NCI-H2107 treated with DMSO at 0.1 percent for 48 hours (cell line): ENCODE data around the gene IL10.

Experiments used
- DNase-seq: peaks from one replicate; lab custom pipeline; 2025; ENCODE audit not compliant: unreplicated experiment; lab: John Stamatoyannopoulos, UW

Gene IL10

DNA sequence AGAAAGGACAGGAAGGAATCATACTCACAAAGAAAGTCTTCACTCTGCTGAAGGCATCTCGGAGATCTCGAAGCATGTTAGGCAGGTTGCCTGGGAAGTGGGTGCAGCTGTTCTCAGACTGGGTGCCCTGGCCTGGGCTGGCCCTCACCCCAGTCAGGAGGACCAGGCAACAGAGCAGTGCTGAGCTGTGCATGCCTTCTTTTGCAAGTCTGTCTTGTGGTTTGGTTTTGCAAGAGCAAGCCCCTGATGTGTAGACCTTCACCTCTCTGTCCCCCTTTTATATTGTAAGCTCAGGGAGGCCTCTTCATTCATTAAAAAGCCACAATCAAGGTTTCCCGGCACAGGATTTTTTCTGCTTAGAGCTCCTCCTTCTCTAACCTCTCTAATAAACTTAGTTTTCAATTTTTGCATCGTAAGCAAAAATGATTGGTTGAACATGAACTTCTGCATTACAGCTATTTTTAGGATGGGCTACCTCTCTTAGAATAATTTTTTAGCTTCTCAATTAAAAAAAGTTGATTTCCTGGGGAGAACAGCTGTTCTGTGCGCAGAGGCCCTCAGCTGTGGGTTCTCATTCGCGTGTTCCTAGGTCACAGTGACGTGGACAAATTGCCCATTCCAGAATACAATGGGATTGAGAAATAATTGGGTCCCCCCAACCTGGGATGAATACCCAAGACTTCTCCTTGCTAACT, at the start of gene IL10:
Gene IL10 (minus strand): TSS at position 252 of the 695 bp plus-strand sequence. CDS start 59 bp downstream, at position 193.
- DNase-seq = no peak

DNA sequence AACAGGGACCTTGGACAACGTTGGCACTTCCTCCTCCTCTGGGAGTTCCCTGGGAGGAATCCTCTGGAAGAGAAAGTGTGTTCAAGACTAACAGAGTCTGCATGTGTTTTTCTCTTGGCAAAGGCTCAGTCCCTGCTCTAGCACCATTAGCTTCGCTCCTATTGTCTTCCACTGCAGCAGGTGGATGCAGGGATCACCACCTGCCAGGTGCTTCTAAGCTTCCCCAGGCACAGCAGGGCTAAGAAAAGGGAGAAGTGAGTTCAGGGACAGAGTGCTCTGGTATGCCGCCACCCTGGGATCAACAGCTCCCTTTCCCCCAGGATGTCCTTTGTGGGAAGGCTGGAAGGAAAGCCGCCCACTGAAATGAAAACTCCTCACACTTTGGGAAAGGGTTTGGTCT, 49.2 kb upstream of the IL10 start:
- DNase-seq = peak; percentile 71

DNA sequence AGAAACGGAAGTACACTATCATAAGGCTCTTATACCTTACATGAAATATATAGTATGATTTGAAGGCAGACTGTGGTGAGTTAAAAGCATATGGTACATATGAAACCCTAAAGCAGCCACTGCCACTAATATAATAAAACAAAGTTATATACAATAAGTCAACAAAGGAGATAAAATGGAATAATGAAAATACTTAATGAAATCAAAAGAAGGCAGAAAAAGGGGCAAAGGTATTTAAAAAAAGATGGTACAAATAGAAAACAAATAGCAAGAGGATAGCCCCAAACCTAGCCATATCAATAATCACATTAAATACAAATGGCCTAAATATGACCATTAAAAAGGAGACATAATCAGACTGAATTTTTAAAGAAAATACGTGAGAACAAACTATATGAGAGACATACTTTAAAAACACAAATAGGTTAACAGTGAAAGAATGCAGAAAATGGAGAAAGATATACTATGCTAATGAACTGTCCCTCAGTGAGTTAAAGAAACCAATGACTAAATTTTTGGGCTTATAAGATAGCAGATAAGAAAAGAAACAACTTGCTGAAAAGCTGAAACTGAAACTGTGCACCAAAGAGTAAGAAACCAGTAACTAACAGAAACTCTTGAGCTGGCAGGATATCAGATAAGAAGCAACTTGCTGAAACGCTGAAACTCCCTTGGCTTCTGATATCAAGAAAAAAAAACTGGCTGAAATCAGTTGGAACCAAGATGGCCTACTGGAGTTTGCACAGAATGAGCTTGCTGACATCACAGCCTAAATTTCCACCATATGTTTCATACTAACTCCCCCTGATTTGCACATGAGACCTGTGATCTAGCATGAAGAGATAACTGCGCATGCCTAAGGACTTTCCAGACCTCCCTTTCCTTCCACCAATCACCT, 44.3 kb upstream of the IL10 start:
- DNase-seq = no peak

DNA sequence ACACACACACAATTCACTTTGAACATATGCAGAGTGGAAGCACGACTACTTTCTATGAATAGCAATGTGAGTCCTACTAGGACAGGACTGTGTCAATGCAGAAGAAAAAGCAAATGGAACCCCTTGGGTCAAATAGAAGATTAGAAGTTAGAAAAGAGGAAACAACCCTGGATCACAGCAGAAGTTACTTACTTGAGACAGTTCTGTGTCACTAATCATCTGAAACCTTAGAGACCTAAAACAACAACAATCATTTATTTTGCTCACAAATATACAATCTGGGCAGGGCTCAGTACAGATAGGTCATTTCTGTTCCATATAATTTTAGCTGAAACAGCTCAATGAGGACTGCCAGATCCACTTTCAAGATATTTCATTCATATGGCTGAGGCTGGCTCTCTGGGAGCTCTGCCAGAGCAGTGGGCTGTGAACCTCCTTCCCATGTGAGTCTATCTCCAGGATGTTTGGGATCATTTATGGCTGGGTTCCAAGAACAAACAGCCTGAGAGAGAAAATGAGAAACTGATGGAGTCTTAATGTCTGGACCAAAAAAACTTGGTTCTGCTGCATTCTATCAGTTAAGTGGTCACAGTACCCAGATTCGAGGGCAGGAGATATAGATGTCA, 42.5 kb upstream of the IL10 start:
- DNase-seq = no peak

DNA sequence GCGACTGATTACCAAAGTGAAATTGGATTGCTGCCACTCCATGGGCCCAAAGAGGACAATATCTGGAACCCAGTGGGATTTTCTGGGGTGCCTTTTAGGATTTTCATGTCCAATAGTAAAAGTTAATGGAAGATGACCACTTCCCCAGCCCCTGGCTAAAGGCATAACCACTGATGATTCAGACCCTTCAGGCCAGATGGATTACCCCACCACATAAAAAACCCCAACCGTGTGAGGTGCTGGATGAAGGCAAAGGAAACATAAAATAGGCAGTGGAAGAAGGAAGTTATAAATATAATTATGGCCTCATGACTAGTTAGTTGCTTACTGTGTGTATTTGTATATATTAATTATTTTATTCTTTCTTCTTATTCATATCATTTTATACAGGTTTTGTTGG, 40.2 kb upstream of the IL10 start:
- DNase-seq = no peak

DNA sequence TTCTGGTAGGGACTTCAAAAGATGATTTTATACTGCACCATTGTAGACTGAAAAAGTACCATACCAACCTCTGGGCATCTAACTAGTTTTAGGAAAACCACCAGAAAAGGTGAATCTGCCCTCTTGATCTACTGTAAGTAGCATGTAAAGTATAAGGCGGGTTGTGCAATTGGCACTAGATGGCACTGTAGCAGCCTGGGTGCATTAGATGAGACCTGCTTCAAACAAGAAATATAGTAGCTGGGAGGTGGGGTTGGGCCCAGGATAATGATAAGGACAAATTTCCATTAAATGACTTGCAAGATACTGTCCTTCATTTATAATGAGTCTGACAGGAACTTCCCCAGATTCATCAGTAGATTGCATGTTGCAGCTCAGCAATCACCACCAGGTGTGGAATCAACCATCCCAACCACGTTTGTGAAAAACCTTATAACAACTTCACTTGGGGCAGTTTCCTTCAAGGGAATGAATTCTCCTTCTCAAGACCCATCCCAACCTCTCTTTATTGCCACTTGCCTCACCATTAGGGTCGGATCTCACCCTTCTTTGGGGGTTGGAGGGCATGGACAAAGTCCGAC, 37.3 kb upstream of the IL10 start:
- DNase-seq = peak; percentile 18

DNA sequence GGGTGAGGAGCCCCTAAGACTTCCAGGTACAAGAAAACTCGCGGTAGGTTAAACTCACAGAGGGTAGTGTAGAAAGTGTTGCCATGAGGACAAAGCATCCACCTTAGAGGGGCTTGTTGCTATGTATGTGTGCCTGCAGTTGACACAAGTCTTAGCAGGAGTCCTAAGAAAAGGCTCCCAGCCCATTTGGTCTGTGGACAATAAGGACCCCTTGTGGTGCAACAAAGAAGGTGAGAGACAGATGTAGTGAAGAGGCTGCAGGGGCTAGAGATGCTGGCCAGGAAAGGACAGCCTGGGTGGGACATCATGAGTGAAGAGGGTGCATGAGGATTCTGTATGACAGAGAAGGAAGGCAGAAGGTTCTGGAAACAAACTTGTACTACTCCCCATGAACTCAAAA, 36.3 kb upstream of the IL10 start:
- DNase-seq = peak; percentile 39

DNA sequence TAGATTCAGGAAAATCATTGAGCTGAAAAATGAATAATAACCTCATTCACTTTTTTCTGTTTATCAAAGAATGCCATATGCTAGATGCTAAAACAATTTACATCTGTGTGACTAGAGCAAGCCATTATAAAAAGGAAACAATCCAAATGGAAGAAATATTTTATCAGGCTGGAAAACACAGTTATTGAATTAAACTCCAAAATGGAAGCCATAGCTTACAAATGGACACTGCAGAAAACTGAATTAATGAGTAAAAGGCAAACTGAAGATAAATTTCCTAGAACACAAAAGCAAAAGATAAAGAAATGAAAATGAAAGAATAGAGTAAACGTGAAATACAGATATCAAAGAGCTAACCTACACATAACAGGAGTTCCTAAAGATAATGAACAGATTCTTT, 33.1 kb upstream of the IL10 start:
- no peak for DNase-seq

DNA sequence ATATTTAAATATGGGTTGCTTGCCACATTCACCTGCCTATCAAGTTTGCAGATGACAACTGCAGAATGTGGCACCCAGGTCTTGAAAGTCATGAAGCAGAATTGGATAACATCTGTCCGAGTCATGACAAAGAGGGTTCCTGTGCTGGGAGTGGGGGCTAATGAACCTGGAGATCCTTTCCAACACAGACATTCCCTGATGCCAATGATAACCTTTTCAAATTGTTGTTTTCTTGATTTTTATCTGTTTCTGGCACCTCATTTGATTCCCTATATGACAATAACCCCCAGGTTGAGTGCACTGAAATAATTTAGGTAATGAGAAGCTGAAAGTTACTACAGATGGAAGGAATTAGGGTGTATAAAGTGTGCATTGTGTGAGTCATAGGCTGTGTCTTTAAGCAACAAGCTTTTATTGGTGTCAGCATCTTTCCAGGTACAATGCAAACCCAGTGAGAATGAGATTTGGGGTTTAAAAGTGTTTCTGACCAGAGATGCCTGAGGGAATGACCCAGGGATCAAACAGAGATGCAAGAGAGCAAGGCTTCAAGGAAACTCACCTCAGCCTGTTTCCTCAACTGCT, 32.0 kb upstream of the IL10 start:
- DNase-seq = no peak

DNA sequence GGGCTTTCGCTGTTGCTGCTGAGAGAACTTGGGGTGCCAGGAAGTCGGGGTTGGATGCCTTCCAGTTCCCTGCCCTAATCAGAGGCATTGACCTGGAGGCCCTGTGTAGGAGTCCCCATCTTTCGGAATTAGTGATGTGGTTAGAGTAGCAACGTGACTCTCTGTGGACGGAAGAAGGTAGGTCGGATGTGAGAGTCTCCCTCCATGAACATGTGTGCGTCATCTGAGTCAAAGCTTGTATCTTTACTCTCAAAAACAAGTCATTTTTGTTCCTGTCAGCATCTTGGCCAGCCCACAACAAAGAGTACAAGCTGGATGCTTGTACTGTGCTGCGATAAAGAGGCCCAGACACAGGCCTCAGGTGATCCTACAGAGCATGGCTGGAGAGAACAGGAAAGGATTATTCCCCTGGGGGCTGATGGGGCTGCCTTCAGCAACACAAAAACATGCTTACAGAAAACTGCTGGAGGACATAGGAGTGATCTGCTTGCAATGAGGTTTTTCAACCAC, 31.0 kb upstream of the IL10 start:
- DNase-seq = no peak

DNA sequence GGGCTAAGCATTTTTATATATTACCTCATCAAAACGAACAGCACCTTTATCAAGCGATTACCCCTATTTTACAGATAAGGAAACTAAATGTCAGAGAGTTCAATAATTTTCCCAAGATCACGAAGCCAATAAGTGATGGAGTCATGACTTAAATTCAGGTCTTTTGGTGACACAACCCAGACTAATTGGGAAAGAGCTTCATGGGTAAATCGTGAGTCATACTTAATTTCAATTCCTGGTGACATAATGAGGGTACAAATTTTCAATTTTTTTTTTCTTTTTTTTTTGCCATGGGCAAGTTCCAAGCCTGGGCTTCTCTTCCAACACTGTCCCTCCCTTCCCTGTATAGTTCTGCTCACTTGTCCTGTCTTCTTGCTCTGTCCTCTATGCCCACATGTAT, 30.1 kb upstream of the IL10 start:
- no peak for DNase-seq

DNA sequence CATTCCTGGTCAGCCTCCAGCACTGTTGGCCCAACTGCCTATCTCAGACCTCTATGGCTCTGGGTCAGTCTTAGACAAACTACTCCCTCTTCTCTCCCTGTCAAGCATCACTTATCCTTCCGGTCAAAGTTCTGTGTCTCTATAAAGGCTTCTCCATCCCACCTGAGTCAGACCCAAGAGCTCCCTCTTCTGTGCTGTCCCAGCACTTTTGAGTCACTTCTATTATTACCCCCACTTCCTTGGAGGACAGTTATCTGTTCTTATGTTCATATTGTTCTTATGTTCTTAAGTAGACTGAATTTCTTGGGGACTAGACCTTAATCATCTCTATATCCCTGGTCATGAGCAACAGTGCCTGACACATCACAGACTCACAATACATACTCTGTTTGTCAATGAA, 29.2 kb upstream of the IL10 start:
- no peak for DNase-seq

DNA sequence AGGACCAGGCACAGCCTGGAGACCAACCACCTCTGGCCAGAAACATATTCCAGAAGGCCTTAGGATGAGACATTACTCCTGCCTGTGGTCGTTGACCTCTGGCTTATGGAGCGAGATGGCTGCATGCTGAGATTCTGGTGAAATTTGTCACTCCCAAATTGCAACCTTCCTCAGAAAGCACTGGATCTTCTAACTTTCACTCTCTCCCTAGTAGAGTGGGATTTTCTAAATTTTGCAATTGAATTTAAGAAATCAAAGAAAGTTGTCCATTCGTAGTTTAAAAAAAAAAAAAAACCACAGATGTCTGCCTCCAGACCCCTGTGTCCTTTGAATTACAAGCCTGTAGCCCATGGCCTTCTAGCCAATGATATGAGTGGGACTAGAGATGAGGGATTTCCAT, 28.6 kb upstream of the IL10 start:
- DNase-seq = no peak

DNA sequence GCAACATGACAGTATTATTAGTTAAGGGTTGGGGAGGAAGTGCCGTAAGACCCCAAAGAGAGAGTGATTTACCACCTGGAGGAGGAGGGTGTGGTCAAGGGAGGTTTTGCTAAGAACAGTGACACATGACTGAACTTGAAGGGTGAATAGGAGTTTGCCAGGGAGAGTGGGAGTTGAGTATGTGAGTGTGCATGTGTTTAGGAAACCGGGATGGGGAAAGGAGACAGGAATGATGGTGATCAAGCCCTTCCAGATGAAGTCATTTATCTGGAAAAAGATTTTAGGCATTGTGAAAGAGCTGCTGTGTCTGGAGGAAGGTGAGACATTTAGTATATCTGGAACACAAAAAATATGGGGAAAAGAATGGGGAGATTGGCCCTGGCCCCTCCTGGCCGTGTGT, 28.1 kb upstream of the IL10 start:
- no peak for DNase-seq

DNA sequence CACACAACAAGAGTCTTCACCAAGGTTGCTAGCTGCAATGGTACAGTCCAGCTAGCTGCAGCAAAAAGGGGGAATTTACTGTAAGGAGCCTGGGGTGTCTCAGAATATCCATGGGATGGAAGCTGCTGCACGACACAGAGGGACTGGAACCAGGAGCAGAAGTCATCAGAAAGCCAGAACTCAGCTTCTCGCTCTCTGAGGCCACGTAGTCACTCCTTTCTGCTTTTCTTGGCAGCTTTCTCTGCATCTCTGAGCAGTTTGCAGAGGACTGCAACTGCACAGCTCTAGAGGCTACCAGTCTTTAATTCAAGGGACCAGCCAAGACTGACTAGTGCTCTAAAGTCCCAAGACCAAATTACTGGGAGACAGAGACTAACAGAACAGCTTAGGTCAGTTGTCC, 27.0 kb upstream of the IL10 start:
- DNase-seq = no peak

DNA sequence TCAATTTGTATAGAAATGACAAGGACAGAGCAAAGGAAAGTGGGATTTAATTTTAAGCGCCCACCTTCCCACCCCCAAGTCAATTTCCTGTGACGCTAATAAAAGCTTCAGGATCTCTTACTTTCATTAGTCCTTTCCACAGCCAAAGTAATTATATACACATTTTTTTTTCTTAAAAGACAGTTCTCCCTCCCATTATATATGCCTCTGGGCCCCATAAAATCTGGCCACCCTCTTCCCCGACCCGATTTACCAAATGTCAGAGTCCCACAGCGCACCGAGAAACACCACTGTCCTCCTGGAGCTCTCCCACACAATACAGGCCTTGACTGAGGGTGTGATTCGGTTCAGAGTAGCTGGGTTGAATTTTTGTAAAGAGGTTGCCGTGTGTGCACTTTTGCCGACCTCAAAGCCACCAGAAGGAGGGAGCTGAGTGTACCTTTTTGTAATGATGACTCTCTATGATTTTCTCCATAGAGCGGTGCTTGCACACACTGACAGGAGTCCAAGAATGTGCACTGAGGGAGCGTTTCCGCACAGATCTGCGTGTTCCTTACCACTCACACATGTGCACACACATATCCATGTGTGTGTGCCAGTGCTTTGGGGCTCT, 26.2 kb upstream of the IL10 start:
- DNase-seq = no peak

DNA sequence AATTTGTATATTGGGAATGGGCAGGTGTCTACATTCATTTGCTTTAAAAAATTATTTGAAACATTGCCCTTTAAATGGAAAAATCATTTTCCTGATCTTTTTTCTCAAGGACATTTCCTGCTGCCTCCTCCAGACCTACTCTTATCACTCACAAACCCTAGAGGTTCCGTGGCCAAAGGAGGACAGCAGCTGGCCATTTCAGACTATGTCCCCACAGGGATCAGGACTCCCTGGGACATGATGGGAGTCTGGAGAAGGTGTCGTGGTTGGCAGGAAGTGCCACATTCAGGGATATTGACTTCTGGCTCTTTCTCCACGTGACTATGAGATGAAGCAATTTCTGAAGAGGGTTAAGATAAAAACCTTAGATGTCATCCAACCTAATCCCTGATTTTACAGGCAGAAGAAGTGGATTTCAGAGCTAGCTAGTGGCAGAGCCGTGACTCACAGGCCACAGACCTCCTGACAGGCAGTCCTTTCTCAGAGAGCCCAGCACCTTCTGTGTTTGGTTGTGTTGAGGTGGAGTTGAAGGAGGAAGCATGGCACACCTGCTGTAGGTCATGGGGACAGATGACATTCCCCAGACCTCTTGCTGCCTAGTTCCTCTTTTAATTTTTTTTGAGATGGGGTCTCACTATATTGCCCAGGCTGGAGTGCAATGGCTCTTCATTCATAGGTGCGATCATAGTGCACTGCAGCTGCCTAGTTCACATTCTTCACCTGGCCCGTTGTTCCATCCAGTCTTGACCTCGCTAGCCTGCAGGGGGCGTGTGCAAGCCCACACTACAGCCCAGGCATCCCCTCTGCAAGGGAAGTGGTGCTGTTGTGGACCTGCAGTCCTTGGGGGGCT, 25.5 kb upstream of the IL10 start:
- DNase-seq = no peak

DNA sequence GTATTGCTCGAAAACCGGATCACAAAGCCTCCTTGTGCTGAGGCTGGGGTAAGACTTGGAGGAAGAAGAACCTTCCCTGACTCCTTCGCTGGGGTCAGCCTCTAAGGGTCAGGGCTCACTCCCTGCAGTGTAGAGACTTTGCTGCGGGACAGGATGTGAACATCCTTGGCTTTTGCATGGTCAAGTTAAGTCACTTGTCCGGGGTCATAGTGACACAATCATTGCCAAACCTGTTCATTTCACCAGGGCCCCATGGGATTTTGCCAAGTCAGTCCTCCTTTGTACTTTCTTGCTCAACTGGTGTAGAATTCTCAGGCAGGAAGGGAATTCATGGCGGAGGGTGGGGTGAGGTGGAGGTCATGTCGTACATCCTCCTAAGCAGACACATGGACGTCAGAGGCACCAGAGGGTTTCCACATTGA, 24.7 kb upstream of the IL10 start:
- DNase-seq = no peak

DNA sequence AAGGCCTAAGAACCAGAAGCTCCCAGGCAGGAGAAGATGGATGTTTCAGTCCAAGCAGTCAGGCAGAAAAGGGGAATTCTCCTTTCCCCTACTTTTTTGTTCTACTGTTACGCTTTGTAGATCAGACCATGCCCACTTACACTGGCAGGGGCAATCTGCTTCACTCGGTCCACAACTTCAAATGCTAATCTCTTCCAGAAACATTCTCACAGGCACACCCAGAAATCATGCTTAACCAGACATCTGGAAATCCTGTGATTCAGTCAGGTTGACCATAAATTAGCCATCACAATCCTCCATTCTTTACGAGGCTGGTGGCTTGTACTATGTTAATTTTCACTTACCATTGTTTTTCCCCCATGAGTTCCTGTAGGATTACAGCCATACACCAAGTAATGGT, 23.8 kb upstream of the IL10 start:
- DNase-seq = no peak
